ENCODE results near the gene TBC1D8B.
"Not testable (repeated sequence)": the region's sequence is repeated elsewhere in the genome, so short reads cannot be mapped to it uniquely, and the experiment has no call there.

The TBC1D8B gene
- long read RNA-seq, donor 1, full-length matches to known transcripts: 2 of 2 reads
- long read RNA-seq, donor 1, partial matches to known transcripts: 0 of 2 reads
- long read RNA-seq, donor 1, other reads (novel, unspliced or antisense): 0 of 2 reads
- long read RNA-seq, donor 2: 0 reads
- long read RNA-seq, donor 3: 0 reads
- long read RNA-seq, donor 4, full-length matches to known transcripts: 1 of 1 reads
- long read RNA-seq, donor 4, partial matches to known transcripts: 0 of 1 reads
- long read RNA-seq, donor 4, other reads (novel, unspliced or antisense): 0 of 1 reads
- long read RNA-seq, donor 5: 0 reads
- long read RNA-seq, donor 6: 0 reads
- long read RNA-seq, donor 7: 0 reads
- long read RNA-seq, donor 8: 0 reads

DNA sequence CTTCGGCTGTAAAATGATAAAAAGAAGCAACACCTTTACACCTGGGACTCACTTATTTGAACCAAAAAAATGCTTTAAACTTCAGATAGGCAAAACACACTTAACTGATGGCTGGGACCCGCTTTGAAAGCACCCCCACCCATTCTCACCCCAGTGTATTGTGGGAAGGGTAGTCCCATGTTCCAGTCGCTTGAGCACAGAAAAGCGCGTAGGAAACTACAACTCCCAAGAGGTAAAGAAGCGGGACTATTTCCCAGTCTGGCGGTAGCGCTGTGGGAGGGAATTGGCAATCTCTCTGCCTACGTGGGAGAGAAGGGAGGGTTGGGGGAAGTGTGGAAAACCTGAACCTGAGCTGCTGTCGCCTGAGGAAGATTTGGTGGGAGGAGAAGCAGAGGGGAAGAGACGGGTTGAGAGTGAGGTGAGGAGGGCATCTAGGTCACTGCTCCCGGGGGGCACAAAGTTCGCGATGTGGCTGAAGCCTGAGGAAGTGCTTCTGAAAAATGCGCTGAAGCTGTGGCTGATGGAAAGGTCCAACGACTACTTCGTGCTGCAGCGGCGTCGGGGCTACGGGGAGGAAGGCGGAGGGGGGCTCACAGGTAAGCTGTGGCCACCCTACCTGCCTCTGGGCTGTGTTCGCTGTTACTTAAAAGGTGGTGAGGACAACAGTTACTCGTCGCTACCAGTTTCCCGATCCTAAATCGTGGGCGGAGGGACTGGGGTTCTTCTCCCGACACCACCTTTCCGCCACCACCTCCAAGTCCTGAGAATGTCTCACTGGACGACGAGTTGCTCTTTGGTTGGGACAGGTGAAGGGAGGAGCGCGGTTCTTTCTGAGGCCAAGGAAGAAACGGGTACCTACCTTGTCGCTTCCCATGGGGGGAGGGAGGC lies at the start of gene TBC1D8B:
Gene TBC1D8B, plus strand, starts transcription at position 286 of the 888 bp plus-strand sequence. Its CDS starts 181 bp downstream, at position 467.
- DNase-seq: peak; percentile 74

DNA sequence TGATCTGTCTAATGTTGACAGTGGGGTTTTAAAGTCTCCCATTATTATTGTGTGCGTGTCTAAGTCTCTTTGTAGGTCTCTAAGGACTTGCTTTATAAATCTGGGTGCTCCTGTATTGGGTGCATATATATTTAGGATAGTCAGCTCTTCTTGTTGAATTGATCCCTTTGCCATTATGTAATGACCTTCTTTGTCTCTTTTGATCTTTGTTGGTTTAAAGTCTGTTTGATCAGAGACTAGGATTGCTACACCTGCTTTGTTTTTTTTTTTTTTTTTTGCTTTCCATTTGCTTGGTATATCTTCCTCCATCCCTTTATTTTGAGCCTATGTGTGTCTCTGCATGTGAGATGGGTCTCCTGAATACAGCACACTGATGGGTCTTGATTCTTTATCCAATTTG lies 33.2 kb upstream of the TBC1D8B start:
- not testable (repeated sequence) for DNase-seq

DNA sequence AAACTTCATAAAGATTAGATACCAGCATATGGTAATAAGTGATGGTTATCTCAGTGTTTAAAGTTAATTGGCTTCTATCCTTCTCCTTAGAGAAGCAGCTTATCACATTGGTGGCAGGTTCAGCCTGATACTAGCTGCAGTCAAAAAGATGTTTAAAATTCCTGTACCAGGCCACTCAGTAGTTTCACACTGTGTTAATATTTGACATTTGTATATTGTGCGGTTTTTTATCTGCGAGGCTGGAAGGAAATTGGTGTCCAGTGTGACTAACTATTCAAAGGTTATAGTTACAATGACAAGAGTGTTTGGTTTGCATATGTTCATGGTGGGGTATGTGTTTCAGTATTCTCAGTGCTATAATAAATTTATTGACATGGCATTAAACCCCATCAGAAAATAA lies 27.5 kb upstream of the TBC1D8B start:
- DNase-seq: no peak

DNA sequence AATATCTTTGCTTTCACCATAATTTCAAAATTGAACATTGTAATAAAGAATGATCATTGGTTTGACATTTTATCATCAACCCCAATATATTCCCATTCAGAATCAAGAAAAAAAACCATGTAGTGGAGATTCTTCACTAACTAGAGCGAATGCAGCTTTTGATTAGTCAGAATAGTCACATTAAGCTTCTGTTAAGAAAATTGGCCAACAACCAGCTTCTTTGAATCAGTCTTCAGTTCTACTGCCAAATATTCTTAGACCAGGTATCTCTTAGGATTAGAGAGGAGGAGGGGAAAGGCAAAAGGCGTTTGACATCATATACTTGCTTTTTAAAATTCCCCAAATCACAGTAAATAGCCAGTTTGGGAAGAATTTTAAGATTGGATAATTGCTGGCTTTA lies 22.2 kb upstream of the TBC1D8B start:
- no peak for DNase-seq

DNA sequence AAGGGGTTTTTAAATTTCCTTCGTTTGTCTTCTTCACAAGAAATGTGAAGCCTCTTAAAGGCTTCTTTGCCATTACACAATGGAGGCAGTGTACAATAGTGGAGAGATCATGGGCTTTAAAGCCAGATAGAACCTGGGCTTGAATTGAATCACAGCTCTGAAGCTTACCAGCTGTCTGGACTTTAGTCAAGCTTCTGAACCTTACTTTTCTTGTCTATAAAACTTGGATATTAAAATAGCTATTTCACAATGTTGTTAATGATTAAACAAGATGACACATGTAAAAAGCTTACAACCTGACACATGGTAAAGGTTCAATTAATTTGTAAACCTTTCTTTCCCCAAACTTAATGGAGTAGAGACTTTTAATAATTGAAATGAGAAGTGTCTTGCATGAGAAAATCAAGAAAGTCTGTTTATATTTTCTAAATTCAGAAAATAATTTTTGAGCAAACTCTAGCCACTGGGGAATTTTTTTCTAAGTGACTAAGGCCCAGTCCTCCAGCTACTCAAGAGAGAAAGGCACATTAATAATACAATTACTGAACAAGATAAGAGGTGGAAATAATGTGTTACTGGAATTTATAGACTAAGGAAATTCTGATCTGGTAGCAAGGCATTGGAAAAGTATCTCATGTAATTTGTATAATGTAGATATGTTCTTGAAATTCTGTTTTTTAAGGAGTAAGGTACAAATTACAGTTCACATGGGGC lies 21.7 kb upstream of the TBC1D8B start:
- DNase-seq: no peak

DNA sequence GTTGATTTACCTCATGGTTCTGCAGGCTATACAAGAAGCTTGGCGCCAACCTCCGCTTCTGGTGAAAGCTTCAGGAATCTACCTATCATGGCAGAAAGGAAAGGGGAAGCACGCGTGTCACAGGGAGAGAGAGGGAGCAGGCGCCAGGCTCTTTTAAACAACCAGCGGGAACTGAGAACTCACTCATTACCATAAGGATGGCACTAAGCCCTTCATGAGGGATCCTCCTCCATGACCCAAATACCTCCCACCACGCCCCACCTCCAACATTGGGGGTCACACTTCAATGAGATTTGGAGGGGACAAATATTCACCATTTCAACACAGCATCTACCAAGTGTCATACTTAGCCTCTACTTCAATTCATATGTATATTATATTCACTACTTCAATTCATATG lies 18.8 kb upstream of the TBC1D8B start:
- DNase-seq: no peak

DNA sequence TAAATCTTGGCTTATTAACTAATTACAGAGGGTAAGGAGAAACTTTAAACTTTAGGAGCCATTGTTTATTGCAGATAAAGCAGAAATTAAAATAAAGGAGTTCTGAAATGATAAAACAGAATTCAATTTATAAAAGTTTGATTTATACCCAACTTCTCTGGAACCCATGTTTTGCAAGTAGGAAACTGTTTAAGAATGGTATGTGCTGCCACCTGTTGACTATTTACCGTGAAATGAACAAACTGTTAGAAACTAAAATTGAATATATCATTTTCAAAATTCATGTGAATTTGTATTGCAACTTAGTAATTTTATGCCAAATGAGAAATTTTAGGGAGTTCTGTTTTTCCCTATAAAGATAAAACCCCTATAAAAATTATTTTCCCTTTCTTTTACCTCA lies 11.0 kb upstream of the TBC1D8B start:
- DNase-seq: no peak

DNA sequence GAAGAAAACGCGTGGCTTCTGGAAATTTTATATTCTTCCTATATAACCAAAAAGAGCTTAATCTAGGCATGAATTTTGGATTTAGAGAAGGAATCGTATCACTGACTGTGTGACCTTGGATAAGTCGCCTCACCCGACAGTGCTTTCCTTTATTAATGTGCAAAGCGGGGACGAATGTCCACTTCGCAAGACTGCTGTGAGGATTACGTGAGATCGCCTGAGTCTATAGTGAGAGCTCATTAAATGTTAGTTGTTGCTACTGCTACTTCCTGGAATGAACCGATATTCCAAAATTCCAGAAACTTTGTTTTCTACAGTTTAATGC lies 448 bp upstream of the TBC1D8B start:
- peak; percentile 30 for DNase-seq

DNA sequence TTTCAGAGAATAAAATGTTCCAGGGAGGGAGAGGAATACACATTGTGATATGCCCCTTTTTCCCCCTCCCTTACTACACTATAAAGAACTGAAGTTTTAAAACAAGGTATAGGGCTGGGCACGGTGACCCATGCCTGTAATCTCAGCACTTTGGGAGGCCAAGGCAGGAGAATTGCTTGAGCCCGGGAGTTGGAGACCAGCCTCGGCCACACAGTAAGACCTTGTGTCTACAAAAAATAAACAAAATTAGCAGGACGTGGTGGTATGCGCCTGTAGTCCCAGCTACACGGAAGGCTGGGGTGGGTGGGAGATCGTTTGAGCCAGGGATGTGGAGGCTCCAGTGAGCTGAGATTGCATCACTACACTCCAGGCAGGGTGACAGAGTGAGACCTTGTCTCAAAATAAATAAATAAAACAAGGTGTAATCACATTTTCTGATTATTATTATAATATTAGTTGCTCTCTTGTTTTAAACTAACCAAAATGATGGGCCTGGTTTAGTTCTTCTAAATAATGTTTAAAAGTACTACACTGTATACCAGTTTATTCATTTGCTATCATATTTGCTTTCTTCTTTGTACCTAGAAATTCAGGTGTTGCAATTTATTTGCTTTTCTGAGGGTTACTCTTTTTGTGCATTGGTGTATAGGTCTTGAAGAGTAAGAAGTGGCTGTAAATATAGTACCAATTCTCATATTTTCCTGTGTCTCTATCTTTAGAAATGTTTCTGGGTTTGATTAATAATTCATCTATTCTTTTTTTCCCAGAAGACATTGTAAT lies 8.8 kb downstream of the TBC1D8B start:
- no peak for DNase-seq

DNA sequence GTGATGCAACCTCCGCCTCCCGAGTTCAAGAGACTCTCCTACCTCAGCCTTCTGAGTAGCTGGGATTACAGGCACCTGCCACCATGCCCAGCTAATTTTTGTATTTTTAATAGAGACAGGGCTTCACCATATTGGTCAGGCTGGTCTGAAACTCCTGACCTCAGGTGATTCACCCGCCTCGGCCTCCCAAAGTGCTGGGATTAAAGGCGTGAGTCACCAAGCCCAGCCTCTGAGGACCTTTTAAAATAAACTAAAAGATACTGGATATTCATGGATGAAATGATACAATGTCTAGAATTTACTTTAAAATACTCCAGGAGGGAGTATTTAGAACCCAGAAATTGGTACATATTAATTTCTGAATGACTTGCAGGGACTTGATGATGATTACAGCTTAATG lies 10.5 kb downstream of the TBC1D8B start:
- not testable (repeated sequence) for DNase-seq

DNA sequence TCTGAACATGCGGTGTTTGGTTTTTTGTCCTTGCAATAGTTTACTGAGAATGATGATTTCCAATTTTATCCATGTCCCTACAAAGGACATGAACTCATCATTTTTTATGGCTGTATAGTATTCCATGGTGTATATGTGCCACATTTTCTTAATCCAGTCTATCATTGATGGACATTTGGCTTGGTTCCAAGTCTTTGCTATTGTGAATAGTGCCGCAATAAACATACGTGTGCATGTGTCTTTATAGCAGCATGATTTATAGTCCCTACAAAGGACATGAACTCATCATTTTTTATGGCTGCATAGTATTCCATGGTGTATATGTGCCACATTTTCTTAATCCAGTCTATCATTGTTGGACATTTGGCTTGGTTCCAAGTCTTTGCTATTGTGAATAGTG lies 11.6 kb downstream of the TBC1D8B start:
- DNase-seq: not testable (repeated sequence)

DNA sequence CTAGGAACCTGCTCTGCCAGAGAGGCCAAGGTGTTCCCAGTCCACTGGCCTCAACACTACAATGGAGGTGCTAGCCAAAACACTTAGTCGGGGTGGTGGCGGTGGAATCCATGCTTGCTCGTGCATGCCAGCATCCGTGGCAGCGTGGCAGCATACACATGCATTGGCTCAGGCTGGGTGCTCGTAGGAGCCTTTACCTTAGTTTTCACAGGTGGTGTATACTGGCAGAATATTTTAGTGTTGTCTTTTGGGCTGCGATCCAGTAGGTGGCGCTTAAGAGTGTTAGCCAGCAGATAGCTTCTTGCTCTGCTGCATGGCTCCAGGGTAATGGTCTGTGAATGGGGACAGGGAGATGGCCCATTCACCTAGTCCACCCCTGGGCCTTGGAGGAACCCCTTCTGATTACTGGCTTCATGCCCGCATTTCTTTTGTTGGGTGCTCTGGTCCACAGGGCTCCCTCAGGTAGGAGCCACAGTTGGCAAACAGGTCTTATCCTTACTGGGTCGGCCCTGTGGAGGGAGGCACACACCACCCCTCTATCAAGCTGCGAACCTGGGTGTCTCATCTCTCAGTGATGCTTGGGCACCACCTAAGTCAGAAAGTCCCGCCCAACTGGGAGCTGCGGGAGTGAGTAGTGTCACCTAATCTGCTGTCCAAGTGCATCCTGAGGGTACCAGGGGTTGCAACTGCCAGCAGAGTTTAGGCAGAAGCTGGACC lies 60.7 kb downstream of the TBC1D8B start:
- DNase-seq: no peak

DNA sequence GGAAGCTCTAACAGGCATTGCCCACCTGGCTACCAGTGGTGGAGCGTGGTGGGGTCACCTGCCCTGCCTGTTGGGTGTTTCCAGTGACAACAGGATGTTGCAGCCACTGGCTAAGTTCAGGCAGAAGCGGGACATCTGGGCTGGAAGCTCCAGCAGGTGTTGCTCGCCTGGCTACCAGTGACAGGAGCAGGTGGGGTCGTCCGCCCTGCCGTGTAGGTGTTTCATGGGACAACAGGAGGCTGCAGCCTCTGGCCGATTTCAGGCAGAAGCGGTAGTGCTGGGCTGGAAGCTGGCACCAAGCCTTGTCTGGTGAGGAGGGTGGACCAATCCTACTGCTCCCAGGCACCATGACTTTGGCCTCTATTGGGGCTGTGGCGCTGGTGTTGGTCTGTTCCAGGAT lies 61.2 kb downstream of the TBC1D8B start:
- DNase-seq: no peak

DNA sequence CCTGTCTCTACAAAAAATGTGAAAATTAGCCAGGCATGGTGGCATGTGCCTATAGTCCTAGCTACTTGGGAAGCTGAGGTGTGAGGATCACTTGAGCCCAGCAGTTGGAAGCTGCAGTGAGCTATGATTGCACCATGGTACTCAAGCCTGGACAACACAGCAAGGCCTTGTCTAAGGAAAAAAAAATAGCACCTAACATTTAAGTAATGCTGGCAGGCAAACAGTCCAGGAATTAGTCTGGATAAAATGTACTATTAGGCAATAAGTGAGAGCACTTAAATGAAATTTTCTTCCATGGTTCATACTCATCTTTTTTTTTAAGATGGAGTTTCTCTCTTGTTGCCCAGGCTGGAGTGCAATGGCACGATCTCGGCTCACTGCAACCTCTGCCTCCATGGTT lies 70.3 kb downstream of the TBC1D8B start:
- DNase-seq: not testable (repeated sequence)

DNA sequence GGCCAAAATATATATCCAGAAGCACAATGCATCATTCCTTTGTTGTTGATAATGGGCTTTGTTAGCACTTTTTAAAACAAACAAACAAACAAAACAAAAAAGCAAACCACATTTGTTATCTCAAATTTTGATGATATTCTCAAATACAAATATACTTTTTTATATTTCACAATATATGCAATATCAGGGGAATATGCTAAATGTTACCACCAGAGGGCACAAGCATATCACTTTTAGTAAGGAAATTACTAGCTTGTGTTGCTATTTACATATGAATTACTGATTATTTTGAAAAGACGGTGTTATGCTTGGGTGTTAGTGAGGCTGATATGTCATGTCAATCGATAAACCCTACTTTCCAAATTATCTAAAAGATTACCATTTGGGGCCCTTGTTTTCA lies 71.6 kb downstream of the TBC1D8B start:
- no peak for DNase-seq

DNA sequence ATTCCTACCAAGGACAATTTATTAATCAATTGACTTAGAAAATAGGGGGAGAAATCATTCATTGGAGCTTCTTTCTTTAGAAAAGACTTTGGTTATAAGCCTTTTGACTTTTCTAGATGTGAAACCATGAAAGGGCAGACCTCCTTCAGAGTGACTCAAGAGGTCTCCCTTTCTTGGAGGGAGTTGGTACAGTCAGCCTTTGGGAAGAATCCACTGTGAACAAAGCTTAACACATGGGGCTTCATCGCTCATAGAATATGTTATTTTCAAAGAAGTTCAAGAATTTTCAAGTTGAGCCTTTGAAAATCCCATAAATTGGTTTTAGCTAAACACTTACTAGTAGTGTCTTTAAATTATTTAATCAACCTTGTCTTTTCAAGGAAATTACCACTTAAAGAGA lies 72.7 kb downstream of the TBC1D8B start:
- DNase-seq: no peak

DNA sequence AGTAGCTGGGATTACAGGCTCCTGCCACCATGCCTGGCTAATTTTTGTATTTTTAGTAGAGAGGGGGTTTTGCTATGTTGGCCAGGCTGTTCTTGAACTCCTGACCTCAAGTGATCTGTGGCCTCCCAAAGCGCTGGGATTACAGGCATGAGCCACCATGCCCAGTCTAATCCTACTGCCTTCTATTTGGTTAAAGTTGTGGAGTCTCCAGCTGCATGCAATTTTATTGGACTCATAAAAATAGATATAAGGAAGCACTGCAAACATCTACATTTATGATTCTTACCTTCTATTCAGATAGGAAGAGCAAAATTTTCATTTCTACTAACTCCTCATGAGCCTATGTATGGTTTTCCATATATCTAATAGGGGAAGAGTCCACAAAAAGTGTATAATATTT lies 87.0 kb downstream of the TBC1D8B start:
- no peak for DNase-seq

DNA sequence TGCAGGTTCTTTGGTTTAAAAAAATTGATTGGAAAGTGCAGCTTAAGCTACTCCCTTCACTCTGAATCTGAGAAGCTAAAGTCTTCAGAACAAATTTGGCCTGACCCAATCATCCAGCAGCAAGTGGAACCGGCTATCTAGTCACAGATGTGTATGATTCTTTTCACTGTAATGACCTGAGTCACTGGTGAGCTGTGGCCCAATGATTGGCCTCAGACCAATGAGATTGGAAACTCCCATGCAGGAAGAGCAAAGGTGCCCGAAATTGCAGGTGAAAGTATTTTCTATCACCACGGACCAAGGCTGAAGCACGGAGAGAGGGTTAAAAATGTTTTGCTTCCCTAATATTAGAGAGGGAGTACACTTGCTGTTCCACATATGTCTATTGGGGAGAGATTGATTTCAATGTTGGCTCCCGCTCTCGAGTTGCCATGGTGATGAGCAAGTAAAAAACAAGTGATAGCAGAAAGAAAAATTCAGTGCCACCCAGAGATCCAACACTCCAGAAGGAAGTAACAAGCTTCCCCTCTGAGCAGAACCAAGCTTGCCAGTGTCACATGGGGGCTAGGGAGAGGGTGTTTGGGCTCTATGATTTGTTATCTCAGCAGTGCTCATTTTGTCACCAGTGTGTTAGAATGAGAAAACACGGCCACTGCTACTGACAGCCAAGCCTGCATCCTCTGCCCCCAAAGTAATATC lies 89.4 kb downstream of the TBC1D8B start:
- no peak for DNase-seq

DNA sequence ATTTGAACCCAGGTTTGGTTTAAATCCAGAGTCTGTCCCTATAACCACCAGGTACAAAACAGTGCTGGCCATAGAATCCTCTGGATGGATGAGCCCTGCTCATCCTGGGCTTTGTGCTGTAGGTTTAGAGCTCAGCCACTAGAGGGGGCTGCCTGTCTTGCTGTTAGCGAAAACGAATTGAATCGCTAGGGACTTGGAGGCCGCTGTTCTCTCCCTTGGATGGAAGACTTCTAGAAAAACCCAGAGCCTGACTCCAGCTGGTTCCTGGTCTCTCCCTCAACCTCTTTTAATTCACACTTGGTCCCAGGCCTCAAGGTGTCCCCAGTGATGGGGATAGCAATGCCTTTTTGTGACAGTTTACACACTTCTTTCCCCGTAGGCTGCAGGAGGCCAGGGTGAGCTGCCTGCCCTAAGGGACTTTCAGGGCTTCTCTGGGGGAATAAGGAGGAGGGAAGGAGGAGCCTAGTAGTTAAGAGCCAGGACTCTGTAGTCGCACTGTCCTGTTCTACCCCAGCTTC lies 92.0 kb downstream of the TBC1D8B start:
- peak; percentile 31 for DNase-seq

DNA sequence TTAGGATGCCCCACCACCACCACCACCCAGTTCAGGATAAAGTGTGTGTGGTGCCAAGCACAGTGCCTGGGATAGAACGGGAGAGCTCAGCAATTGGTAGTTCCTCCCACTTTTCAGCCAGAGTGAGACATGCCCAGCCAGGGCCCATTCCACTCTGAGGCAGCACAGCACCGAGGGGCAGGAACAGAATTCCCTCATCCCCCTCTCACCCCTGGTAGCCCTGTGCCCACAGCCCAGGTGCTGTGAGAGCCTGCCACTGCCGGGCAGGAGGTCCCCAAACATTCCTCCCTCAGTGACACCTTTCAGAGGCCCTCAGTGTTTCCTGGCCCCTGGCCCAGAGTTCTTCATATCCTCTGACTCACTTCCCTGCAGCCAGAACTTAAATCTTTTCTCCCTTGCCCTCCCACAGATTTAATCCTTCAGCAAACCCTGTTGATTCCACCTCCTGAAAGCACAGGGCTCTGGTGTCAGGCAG lies 92.5 kb downstream of the TBC1D8B start:
- no peak for DNase-seq

DNA sequence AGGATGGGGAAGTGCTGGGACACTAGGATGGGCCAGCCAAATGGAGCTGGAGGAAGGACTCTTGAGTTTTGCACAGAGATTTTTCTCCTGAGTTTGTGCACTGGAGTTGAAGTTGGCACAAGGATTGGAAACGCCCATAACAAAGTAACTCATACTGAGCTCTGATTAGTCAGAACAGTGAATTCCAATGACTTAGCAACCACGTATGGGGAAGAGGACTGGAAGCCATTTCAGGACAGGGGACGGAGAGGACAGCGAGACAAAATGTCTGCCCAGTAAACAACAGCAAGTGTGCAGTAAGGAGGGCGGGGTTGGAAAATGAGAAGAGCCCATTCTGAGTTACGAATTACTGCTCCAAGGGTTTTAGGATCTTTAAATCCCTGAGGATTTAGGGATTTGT lies 94.8 kb downstream of the TBC1D8B start:
- DNase-seq: no peak

Data from right kidney (tissue), 9 donors.